ENCODE data around the gene ADARB1. TPM values are rescaled to one million over a fixed set of nuclear protein-coding genes. Genes with fewer than 3 reads are reported as not detected.
A peak's percentile ranks its signal among the peaks of the same experiment; 100 is the strongest.

ADARB1 gene
- total and polyA plus RNA-seq, 2 of the 4 experiments (the other 2 are of a cell fraction) = 39.8 to 47.3 TPM

DNA sequence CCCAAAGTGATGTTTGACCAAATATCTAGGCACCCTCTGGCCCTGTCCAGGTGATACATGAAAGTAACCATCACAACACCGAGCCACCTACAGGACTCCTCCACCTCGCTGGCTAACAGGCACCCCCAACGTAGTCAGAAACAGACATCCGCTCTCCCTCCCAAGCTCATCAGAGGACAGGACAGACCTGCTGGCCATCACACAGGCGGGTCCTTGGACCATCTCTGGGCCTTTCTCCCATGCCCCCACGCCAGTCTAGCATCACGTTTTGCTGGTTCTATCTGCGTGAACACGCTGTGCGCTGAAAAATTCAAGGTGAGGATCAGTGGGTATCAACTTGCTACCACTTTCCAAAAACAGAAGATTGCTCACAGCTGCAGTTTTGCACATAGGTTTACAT, 21.4 kb upstream of the ADARB1 start:
- Histone ChIP-seq H3K9ac (ENCODE audit: low read depth, low read length) (peak overlapping the region; percentile 26; the same call in 1 of the 2 replicates), H2BK15ac (ENCODE audit: low read depth, low read length) (peak overlapping the region; percentile 69; the same call in 2 of the 3 replicates), H3K14ac (replicated peaks; ENCODE audit: low read depth, low read length) (peak overlapping the region; percentile 49), H2AFZ (replicated peaks; ENCODE audit: low read length, poor library complexity) (no peak overlapping the region), H3K4me2 (ENCODE audit: low read depth, low read length) (no peak overlapping the region; the same call in 1 of the 2 replicates), H2BK120ac (ENCODE audit: low read depth, low read length) (peak overlapping the region; percentile 100), H4K8ac (ENCODE audit: low read depth in 2 of 2, low read length in 2 of 2) (peak overlapping the region; percentile 79 to 98), H3K27me3 (ENCODE audit: control insufficient read depth, insufficient read depth, low read length) (no peaks in the 10 kb centered on the region), H3K56ac (ENCODE audit: extremely low read depth, insufficient read depth, low read length) (no peak overlapping the region), H4K5ac (ENCODE audit: low read depth, low read length) (peak overlapping the region; percentile 95), H2AK5ac (ENCODE audit: low read depth, low read length) (peak overlapping the region; percentile 96), H2BK20ac (ENCODE audit: low read depth, low read length) (peak overlapping the region; percentile 50), H2AK9ac (replicated peaks; ENCODE audit: low read depth, low read length, poor library complexity) (no peak overlapping the region), H3K4me3 (ENCODE audit: insufficient read depth, low read depth, low read length) (no peak overlapping the region), H3K27ac (ENCODE audit: insufficient read depth, low read length) (peak overlapping the region; percentile 74), H3K23ac (ENCODE audit: low read depth, low read length) (peak overlapping the region; percentile 10; the same call in 1 of the 2 replicates), H3K9me3 (ENCODE audit: control insufficient read depth, insufficient read depth, low read length) (no peaks in the 10 kb centered on the region), H3K4me1 (ENCODE audit: control insufficient read depth, insufficient read depth, low read length) (peaks cover 43% of the 10 kb centered on the region), H4K91ac (ENCODE audit: insufficient read depth, low read depth, low read length) (peak overlapping the region; percentile 95), H4K20me1 (ENCODE audit: insufficient read depth, low read length) (no peaks in the 10 kb centered on the region), H3K4ac (ENCODE audit: low read depth, low read length) (peak overlapping the region; percentile 80), H2BK5ac (ENCODE audit: low read depth, low read length, poor library complexity, severe bottlenecking) (peak overlapping the region; percentile 100), H3K36me3 (ENCODE audit: control insufficient read depth, insufficient read depth, low read length) (no peaks in the 10 kb centered on the region), H3K79me1 (ENCODE audit: low read depth in 1 of 2, low read length in 2 of 2) (peaks cover 15 to 23% of the 10 kb centered on the region in 2 experiments; a peak in 3 of 4 replicates), H3K9me1 (ENCODE audit: insufficient read depth, low read length) (peaks cover 33% of the 10 kb centered on the region), H3K18ac (ENCODE audit: low read depth, low read length) (peak overlapping the region; percentile 95)
- no TSS peak for BruUV-seq (replicated peaks)
- TF ChIP-seq RAD21 (IDR thresholded peaks at IDR 0.05; ENCODE audit: low read length) = no peak
- TF ChIP-seq FOS (IDR thresholded peaks at IDR 0.05; ENCODE audit: low read depth, low read length) = no peak
- no peak for TF ChIP-seq RCOR1 (IDR thresholded peaks at IDR 0.05; ENCODE audit: insufficient replicate concordance, low read length)
- TF ChIP-seq, protein P1, sequence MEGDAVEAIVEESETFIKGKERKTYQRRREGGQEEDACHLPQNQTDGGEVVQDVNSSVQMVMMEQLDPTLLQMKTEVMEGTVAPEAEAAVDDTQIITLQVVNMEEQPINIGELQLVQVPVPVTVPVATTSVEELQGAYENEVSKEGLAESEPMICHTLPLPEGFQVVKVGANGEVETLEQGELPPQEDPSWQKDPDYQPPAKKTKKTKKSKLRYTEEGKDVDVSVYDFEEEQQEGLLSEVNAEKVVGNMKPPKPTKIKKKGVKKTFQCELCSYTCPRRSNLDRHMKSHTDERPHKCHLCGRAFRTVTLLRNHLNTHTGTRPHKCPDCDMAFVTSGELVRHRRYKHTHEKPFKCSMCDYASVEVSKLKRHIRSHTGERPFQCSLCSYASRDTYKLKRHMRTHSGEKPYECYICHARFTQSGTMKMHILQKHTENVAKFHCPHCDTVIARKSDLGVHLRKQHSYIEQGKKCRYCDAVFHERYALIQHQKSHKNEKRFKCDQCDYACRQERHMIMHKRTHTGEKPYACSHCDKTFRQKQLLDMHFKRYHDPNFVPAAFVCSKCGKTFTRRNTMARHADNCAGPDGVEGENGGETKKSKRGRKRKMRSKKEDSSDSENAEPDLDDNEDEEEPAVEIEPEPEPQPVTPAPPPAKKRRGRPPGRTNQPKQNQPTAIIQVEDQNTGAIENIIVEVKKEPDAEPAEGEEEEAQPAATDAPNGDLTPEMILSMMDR (conservative IDR thresholded peaks at IDR 0.05; ENCODE audit: low read depth, low read length) = no peak
- TF ChIP-seq MXI1 (IDR thresholded peaks at IDR 0.05; ENCODE audit: borderline replicate concordance, low read depth, low read length) = no peak
- TF ChIP-seq SMC3 (IDR thresholded peaks at IDR 0.05; ENCODE audit: low read depth, low read length) = no peak
- TF ChIP-seq MAZ (IDR thresholded peaks at IDR 0.05; ENCODE audit: borderline replicate concordance, low read depth, low read length) = no peak
- TF ChIP-seq, protein P2, sequence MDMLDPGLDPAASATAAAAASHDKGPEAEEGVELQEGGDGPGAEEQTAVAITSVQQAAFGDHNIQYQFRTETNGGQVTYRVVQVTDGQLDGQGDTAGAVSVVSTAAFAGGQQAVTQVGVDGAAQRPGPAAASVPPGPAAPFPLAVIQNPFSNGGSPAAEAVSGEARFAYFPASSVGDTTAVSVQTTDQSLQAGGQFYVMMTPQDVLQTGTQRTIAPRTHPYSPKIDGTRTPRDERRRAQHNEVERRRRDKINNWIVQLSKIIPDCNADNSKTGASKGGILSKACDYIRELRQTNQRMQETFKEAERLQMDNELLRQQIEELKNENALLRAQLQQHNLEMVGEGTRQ (IDR thresholded peaks at IDR 0.05; ENCODE audit: low read depth, low read length) = no peak
- in situ Hi-C loops (cut with MboI; ENCODE audit: low sequenced_read_pairs) (no loop called here), intact Hi-C loops (cut with micrococcal nuclease) (no loop called here), dilution Hi-C loops (cut with HindIII; ENCODE audit: low sequenced_read_pairs, unreplicated experiment) (no loop called here)
- CTCF ChIA-PET = no interaction called here
- WGBS, 2 experiments (ENCODE audit: extremely low coverage in 2 of 2, insufficient read length in 1 of 2) = 95% methylated on average over 9 of the region's 10 CpGs; no CpG with 5 or more reads in 1 of the 2 experiments
- ATAC-seq (ENCODE audit: low read depth) (no peak), DNase-seq (no peak)
- POLR2A ChIA-PET (ENCODE audit: unreplicated experiment) = no interaction called here

All from IMR-90 (cell line).